HG03520 (cell line): ENCODE measurements around the gene POC1B.
A peak's percentile ranks its signal among the peaks of the same experiment; 100 is the strongest.

ENCODE experiments used
- ATAC-seq: cut with Tn5 transposase; IDR thresholded peaks from one replicate; pipeline ENCODE4 v1.9.1; 2021; ENCODE audit warnings: mild to moderate bottlenecking, moderate library complexity; ENCODE audit not compliant: unreplicated experiment

The POC1B gene

DNA sequence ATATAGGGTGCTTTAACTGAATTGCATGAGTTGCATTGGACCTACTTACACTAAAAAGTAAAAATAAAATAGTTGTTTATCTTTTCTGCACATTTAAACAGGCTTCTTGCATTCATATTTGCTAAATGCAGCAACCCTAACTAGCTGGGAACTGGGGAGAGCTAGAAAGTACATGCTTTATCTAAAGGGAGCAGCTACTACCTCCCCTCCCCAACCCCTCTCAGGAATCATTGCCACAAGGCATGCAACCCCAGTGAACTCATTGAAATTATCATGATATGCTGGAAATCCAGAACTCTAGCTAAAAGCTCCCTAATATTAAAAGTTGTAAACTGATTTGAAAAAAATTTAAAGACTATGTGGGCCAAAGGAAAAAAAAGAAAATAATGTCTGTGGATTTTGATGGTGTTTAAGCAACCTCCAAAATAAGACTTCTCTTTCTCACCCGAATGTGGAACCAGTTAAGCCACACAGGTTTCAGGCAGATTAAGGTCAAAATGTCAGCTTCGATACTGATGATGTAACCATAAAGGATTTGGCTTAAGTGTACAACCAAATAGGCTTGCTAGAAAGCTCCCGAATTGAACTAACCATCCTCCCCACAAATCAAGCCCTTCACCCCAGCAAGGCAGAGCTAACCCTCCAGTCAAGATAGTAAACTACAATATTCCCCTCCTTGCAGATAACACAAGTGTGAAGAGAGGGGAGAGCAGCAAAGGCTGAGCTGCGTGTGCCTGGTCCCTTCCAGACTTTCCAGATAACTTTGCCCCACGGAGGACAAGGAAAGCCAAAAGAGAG, 13.8 kb upstream of the POC1B start:
- ATAC-seq: no peak

- no peak for ATAC-seq
Measured at GRCh38 chr12:89538897-89539296, 13.1 kb upstream of the POC1B start.

DNA sequence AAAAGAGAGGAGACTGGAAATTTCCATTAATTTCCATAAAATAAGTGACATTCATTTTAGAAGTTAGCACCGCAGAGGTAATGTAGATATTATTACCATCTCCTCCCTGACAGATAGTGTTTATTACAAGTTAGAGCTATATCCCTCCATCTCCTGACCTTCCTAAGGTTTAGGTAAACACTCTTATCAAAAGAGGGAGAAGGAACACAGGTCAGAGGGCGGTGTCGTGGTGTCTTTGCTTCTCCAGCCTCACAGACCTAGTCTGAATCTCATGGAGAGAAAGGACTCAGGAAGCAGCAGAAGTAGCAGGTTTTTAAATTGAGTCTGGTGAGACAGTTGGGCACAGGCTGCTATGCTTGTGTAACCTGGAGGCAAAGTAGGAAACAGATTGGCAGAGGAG, 11.5 kb upstream of the POC1B start:
- ATAC-seq: no peak

GRCh38 chr12:89529738-89530137, 3.9 kb upstream of the POC1B start:
- ATAC-seq: peak; percentile 25

GRCh38 chr12:89528434-89528833, 2.6 kb upstream of the POC1B start:
- ATAC-seq: no peak

GRCh38 chr12:89525305-89525823, 483 bp downstream of the POC1B start:
- ATAC-seq: peak; percentile 24

DNA sequence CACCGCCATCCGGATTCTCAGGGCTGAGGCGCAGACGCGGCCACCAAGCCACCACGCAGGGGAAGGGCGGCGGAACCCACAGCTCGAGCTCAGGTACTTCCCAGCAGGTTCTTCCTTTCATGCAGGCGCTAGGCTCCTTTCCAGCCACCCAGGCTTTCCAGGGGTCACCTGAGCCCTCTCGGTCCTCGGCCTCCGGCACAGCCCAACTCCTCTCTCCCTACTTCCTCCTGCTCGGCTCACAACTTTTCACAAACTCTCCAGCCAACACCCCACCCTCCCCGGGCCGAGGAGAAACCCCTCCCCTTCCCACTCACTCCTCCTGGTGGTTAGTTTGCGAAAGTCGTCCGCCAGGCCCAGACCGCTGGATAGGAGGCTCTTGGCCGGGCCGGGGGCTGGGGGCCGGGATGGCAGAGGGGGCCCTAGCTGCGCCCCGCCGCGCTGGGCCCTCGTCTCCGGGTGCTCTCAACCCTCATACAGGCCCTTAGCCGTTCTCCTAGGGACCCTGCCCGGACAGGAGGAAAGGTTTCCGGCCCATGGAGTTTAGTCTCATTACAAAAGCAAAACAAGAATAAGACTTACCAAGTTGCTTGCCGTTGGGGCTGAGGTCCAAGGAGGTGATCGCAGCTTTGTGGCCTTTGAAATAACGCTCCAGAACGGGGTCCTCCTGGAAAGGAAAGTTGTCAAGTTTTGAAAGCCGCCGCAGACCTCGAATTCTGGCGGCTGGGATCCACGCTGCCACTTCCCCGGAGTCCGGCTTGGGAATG, 1.1 kb downstream of the POC1B start, which contains the start of gene GALNT4:
Gene GALNT4, minus strand, starts transcription at position 256 of the 764 bp plus-strand sequence. Its CDS starts 247 bp downstream, at position 9.
- ATAC-seq: peak; percentile 65

DNA sequence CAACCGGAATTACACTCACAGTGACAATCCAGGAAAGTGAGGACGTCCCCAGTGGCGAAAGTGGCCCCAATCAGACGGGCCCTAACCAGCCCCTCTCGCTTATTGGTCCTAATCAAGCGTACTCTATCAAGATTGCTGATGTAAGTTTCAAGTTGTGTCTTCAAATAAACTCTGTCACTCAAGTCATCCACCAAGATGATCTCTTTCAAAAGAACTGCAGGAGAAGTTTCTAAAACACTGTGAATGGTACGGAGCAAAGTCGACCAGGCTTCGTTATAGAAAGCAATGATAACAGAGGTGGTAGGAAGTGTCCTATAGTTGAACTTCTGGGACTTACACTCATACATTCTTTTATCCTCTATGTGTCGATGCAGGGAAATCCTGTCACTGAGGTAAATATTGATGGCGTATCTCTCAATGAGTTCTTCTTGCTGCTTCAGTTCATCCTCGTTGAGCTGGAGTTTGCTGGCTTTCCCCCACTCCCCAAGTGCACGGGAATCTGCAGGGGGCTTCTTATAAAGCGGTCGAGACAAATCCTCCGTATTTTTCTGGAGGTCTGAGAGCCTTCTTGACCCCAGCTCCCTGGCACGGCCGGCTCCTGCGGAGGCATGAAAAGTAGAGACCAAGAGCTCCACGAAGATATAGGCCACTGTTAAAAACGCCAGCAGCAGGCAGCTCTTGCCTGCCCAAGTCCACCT, 1.9 kb downstream of the POC1B start:
- ATAC-seq: no peak

DNA sequence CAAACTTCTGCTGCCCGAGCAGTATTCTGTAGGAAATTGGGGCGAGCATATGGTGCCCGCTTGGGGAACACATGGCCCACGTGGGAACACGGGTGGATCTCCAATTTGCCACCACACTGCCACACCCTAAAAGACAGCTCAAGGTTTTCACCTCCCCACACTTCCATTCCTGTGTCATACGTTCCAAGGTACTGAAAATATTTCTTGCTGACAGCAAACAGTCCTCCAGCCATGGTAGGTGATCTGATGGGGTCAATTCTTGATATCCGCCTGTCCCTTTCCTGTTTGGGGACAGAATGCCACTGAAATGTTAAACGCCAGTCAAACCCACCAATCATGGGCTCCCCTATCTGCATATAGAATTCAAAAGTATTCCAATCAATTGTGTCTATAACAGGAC, 2.5 kb downstream of the POC1B start:
- ATAC-seq: no peak

DNA sequence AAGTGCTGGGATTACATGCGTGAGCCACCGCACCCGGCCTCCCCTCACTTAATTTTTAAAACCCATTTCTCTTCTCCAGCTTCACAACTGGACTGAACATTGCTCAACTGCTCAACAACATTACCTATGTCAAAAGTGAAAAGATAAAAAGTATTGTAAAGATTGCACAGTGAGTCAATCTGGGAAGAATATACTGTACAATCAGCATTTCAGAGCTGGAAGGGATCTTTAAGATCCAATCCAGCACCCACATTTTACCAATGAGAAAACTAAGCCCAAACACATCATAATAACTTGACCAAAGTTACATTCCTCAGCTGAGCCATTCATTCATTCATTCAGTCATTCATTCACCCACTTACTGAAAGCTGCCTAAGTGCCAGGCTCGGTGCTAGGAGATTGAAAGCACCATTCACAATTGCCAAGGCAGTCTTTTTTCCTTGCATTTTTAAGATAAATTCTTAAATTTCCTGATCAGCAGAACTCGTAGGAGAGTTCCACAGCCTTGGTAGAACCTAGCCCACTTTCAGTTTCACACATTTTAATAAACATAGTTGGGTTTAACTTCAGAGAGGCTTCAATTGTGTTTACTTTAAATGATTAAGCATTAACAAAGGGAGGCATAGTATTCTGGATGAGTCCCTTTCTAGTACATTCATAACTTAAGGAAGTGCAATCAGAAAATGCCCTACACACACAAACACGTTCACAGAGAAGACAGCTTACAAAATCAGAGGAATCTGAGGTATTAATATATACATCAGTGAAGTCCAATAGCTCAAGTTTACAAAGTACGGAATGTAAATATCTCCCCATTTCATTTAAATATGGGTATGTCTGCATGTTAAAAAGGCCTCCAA, 4.3 kb downstream of the POC1B start:
- no peak for ATAC-seq

DNA sequence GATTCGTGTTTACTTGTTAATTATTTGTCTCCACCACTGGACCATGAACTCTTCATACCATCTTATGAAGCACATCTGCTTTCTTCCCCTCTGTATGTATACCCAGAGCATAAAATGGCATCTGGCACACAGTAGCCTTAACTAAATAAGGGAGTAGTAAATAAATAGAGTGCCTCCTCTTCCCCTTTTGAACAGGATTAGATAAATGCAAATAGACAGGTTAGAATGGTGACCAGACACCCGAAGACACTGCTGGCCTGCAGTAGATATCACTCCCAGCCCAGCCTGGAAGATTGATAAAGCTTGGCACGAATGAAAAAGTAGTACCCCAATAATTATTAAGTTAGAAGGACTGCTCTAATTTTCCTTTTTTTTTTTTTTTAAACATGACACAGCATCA, 8.1 kb downstream of the POC1B start:
- no peak for ATAC-seq

- ATAC-seq: no peak
Measured at GRCh38 chr12:89516633-89517032, 9.2 kb downstream of the POC1B start.

- peak; percentile 76 for ATAC-seq
Measured at GRCh38 chr12:89514751-89515150, 11.1 kb downstream of the POC1B start.

- no peak for ATAC-seq
Measured at GRCh38 chr12:89513544-89513943, 12.3 kb downstream of the POC1B start.

GRCh38 chr12:89507015-89507824, 18.6 kb downstream of the POC1B start:
- ATAC-seq: no peak

- ATAC-seq: no peak
Measured at GRCh38 chr12:89506050-89506449, 19.8 kb downstream of the POC1B start.

GRCh38 chr12:89504560-89505346, 21.1 kb downstream of the POC1B start:
- no peak for ATAC-seq

DNA sequence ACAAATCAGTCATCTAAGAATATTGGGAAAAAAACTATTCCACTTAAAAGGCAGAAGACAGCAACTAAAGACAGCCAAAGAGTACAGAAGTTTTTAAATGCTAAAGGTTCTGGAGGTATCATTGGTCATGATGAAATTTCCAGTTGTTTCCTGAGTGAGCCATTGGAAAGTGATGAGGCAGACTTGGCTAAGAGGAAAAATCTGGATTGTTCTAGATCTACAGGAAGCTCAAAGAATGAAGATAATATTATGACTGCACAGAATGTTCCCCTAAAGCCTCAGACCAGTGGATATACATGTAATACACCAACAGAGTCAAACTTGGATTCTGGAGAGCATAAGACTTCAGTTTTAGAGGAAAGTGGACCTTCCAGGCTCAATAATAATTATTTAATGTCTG, 24.1 kb downstream of the POC1B start:
- no peak for ATAC-seq

- ATAC-seq: no peak
Measured at GRCh38 chr12:89499857-89500256, 26.0 kb downstream of the POC1B start.
